IMR-90 (cell line): ENCODE data around the gene POFUT2. TPM values are rescaled to one million over a fixed set of nuclear protein-coding genes. Genes with fewer than 3 reads are reported as not detected.

Source experiments
- ATAC-seq: fragments of 200-7000 bp; cut with Tn5 transposase; 2 replicates; pipeline ENCODE4 v1.9.1; 2020; ENCODE audit warnings: low read depth, mild to moderate bottlenecking, moderate library complexity
- BruUV-seq: library from RNA; stranded (reverse); fragments of 400-500 nt; replicated peaks from 2 replicates; lab custom pipeline; 2021; lab: Mats Ljungman, UMichigan
- CTCF ChIA-PET: fragments of 300-600 bp; formaldehyde crosslinking; extraction: SDS; loops from one replicate; lab custom pipeline; 2021; ENCODE audit warnings: antibody characterized with exemption; lab: Yijun Ruan, JAX
- POLR2A ChIA-PET: fragments of 300-600 bp; sonication (Branson Sonifier 250); formaldehyde crosslinking; loops from one replicate; lab custom pipeline; 2022; ENCODE audit warnings: antibody characterized with exemption; ENCODE audit not compliant: unreplicated experiment; lab: Charles Lee
- DNase-seq: peaks from one replicate; pipeline ENCODE4 v3.0.0; 2013
- H2AFZ ChIP-seq: replicated peaks from 2 replicates; pipeline ENCODE3; 2013; ENCODE audit warnings: low read length, mild to moderate bottlenecking; ENCODE audit not compliant: poor library complexity
- H2AK5ac ChIP-seq: 2 replicates; pipeline ENCODE4 v1.6.1; 2013; ENCODE audit warnings: low read depth, low read length, inconsistent platforms
- H2AK9ac ChIP-seq: replicated peaks from 2 replicates; pipeline ENCODE3; 2013; ENCODE audit warnings: mild to moderate bottlenecking, low read depth, low read length, moderate library complexity; ENCODE audit not compliant: poor library complexity
- H2BK120ac ChIP-seq: 2 replicates; pipeline ENCODE4 v1.6.1; 2013; ENCODE audit warnings: low read depth, low read length, inconsistent platforms
- H2BK15ac ChIP-seq: 3 replicates; pipeline ENCODE4 v1.6.1; 2013; ENCODE audit warnings: low read depth, low read length, inconsistent platforms
- H2BK20ac ChIP-seq: 2 replicates; pipeline ENCODE4 v1.6.1; 2013; ENCODE audit warnings: low read depth, mild to moderate bottlenecking, inconsistent platforms, low read length, moderate library complexity
- H2BK5ac ChIP-seq: 2 replicates; pipeline ENCODE4 v1.6.1; 2013; ENCODE audit warnings: mild to moderate bottlenecking, low read depth, low read length, inconsistent platforms; ENCODE audit not compliant: poor library complexity, severe bottlenecking
- H3K14ac ChIP-seq: replicated peaks from 2 replicates; pipeline ENCODE4 v1.6.1; 2013; ENCODE audit warnings: low read depth, low read length, inconsistent platforms
- H3K18ac ChIP-seq: 2 replicates; pipeline ENCODE4 v1.6.1; 2013; ENCODE audit warnings: low read depth, low read length, control low read depth
- H3K23ac ChIP-seq: 2 replicates; pipeline ENCODE4 v1.6.1; 2013; ENCODE audit warnings: low read depth, low read length, inconsistent platforms
- H3K27ac ChIP-seq: 2 replicates; pipeline ENCODE4 v1.5.1; 2013; ENCODE audit warnings: mild to moderate bottlenecking, control low read depth, low read length; ENCODE audit not compliant: insufficient read depth
- H3K27me3 ChIP-seq: 2 replicates; pipeline ENCODE4 v1.6.1; 2013; ENCODE audit warnings: low read length; ENCODE audit not compliant: control insufficient read depth, insufficient read depth
- H3K36me3 ChIP-seq: 2 replicates; pipeline ENCODE4 v1.6.1; 2013; ENCODE audit warnings: low read length, mixed read lengths; ENCODE audit not compliant: control insufficient read depth, insufficient read depth
- H3K4ac ChIP-seq: 2 replicates; pipeline ENCODE4 v1.6.1; 2013; ENCODE audit warnings: low read depth, low read length, inconsistent platforms
- H3K4me1 ChIP-seq: 2 replicates; pipeline ENCODE4 v1.6.1; 2013; ENCODE audit warnings: low read length, mixed read lengths; ENCODE audit not compliant: control insufficient read depth, insufficient read depth
- H3K4me2 ChIP-seq: 2 replicates; pipeline ENCODE4 v1.6.1; 2013; ENCODE audit warnings: low read depth, mild to moderate bottlenecking, control low read depth, low read length, moderate library complexity
- H3K4me3 ChIP-seq: 2 replicates; pipeline ENCODE4 v1.5.1; 2013; ENCODE audit warnings: low read depth, mild to moderate bottlenecking, control low read depth, low read length, moderate library complexity; ENCODE audit not compliant: insufficient read depth
- H3K56ac ChIP-seq: 2 replicates; pipeline ENCODE4 v1.6.1; 2013; ENCODE audit warnings: low read length, inconsistent platforms; ENCODE audit not compliant: insufficient read depth; ENCODE audit errors: extremely low read depth
- H3K79me1 ChIP-seq, 2 experiments: 2 replicates each; pipeline ENCODE4 v1.6.1; 2013; ENCODE audit warnings: low read length in 2 of 2, inconsistent platforms in 1 of 2, low read depth in 1 of 2
- H3K9ac ChIP-seq: 2 replicates; pipeline ENCODE4 v1.6.1; 2013; ENCODE audit warnings: low read depth, low read length, control low read depth
- H3K9me1 ChIP-seq: 2 replicates; pipeline ENCODE4 v1.6.1; 2013; ENCODE audit warnings: low read length, inconsistent platforms; ENCODE audit not compliant: insufficient read depth
- H3K9me3 ChIP-seq: 2 replicates; pipeline ENCODE4 v1.6.1; 2013; ENCODE audit warnings: low read length; ENCODE audit not compliant: control insufficient read depth, insufficient read depth
- H4K20me1 ChIP-seq: 2 replicates; pipeline ENCODE4 v1.6.1; 2013; ENCODE audit warnings: low read length, inconsistent platforms; ENCODE audit not compliant: insufficient read depth
- H4K5ac ChIP-seq: 2 replicates; pipeline ENCODE4 v1.6.1; 2013; ENCODE audit warnings: mild to moderate bottlenecking, low read depth, low read length, control low read depth
- H4K8ac ChIP-seq, 2 experiments: 2 replicates each; pipeline ENCODE4 v1.6.1; 2013; ENCODE audit warnings: low read depth in 2 of 2, low read length in 2 of 2, control low read depth in 1 of 2, inconsistent platforms in 1 of 2
- H4K91ac ChIP-seq: 2 replicates; pipeline ENCODE4 v1.6.1; 2013; ENCODE audit warnings: low read depth, low read length, inconsistent platforms; ENCODE audit not compliant: insufficient read depth
- BHLHE40 ChIP-seq: fragments of 150-350 bp; IDR thresholded peaks from 2 replicates; pipeline ENCODE4 v1.6.1; 2016; ENCODE audit warnings: mild to moderate bottlenecking, low read depth, low read length
- CEBPB ChIP-seq: IDR thresholded peaks from 2 replicates; pipeline ENCODE4 v1.6.1; 2012; ENCODE audit warnings: low read depth, low read length, improper control_type of control experiment
- CHD1 ChIP-seq: IDR thresholded peaks from 2 replicates; pipeline ENCODE4 v1.6.1; 2012; ENCODE audit warnings: low read depth, low read length, improper control_type of control experiment
- CTCF ChIP-seq: conservative IDR thresholded peaks from 2 replicates; pipeline ENCODE4 v1.5.1; 2012; ENCODE audit warnings: mild to moderate bottlenecking, low read depth, low read length, improper control_type of control experiment
- ELK1 ChIP-seq: fragments of 150-350 bp; IDR thresholded peaks from 2 replicates; pipeline ENCODE4 v1.6.1; 2016; ENCODE audit warnings: low read depth, mild to moderate bottlenecking, low read length, moderate library complexity, borderline replicate concordance
- FOS ChIP-seq: fragments of 150-350 bp; IDR thresholded peaks from 2 replicates; pipeline ENCODE4 v1.6.1; 2016; ENCODE audit warnings: low read depth, low read length
- MAFK ChIP-seq: IDR thresholded peaks from 2 replicates; pipeline ENCODE4 v1.6.1; 2012; ENCODE audit warnings: low read depth, low read length, improper control_type of control experiment
- MAZ ChIP-seq: IDR thresholded peaks from 2 replicates; pipeline ENCODE4 v1.6.1; 2012; ENCODE audit warnings: low read depth, mild to moderate bottlenecking, low read length, improper control_type of control experiment, moderate library complexity, borderline replicate concordance
- MXI1 ChIP-seq: IDR thresholded peaks from 2 replicates; pipeline ENCODE4 v1.6.1; 2012; ENCODE audit warnings: low read depth, mild to moderate bottlenecking, low read length, moderate library complexity, borderline replicate concordance
- NFE2L2 ChIP-seq: fragments of 150-350 bp; IDR thresholded peaks from 2 replicates; pipeline ENCODE4 v1.6.1; 2016; ENCODE audit warnings: low read depth, mild to moderate bottlenecking, low read length
- POLR2A ChIP-seq: IDR thresholded peaks from 2 replicates; pipeline ENCODE4 v1.6.1; 2012; ENCODE audit warnings: mild to moderate bottlenecking, low read depth, low read length
- RAD21 ChIP-seq: IDR thresholded peaks from 2 replicates; pipeline ENCODE4 v1.6.1; 2012; ENCODE audit warnings: low read length, improper control_type of control experiment
- RFX5 ChIP-seq: IDR thresholded peaks from 2 replicates; pipeline ENCODE4 v1.8.0; 2012; ENCODE audit warnings: low read depth, mild to moderate bottlenecking, low read length, moderate library complexity
- SMC3 ChIP-seq: fragments of 150-350 bp; IDR thresholded peaks from 2 replicates; pipeline ENCODE4 v1.6.1; 2016; ENCODE audit warnings: low read depth, mild to moderate bottlenecking, antibody characterized with exemption, low read length, moderate library complexity
- USF2 ChIP-seq: fragments of 150-350 bp; IDR thresholded peaks from 2 replicates; pipeline ENCODE4 v1.6.1; 2017; ENCODE audit warnings: mild to moderate bottlenecking, antibody characterized with exemption, low read length, low read depth
- WGBS, 2 experiments: methylation state at CpG; one replicate each; pipeline versions ENCODE4 v1.1.5 to v1.1.7; 2013; ENCODE audit warnings: missing lambda C conversion rate in 2 of 2; ENCODE audit not compliant: insufficient read length in 1 of 2; ENCODE audit errors: extremely low coverage in 2 of 2; 5-methylcytosine and 5-hydroxymethylcytosine counted together
- dilution Hi-C: fragments of 300-500 bp; cut with HindIII; formaldehyde crosslinking; loops from one replicate; pipeline ENCODE4 v1.14.3; 2018; ENCODE audit warnings: low sequenced_read_pairs; ENCODE audit not compliant: unreplicated experiment
- in situ Hi-C: fragments of 300-500 bp; cut with MboI; formaldehyde crosslinking; loops from 3 replicates; pipeline ENCODE4 v1.14.3; 2019; ENCODE audit warnings: low sequenced_read_pairs, inconsistent platforms, mixed read lengths
- intact Hi-C: fragments of 100-400 bp; cut with micrococcal nuclease; formaldehyde crosslinking; loops from 2 replicates; pipeline ENCODE4 v1.10.0; 2022
- polyA plus RNA-seq, 3 experiments: library from polyadenylated mRNA; depleted of rRNA; stranded (reverse); fragments of >200 nt; gene quantifications; 2 replicates each; pipeline ENCODE4 v1.2.3, GENCODE V29; 2012; ENCODE audit warnings: low replicate concordance in 1 of 3
- total RNA-seq: library from RNA; depleted of rRNA; stranded (reverse); fragments of >200 nt; gene quantifications from 2 replicates; pipeline ENCODE4 v1.2.3, GENCODE V29; 2012

The POFUT2 gene
- total and polyA plus RNA-seq, 2 of the 4 experiments (the other 2 are of a cell fraction) = 18.8 to 59.3 TPM

- no peak for ATAC-seq
- Histone ChIP-seq H3K18ac (no peak overlapping the region), H4K5ac (no peak overlapping the region), H4K91ac (no peak overlapping the region), H4K8ac (no peak overlapping the region), H3K23ac (no peak overlapping the region), H3K9me3 (no peaks in the 10 kb centered on the region), H2BK15ac (no peak overlapping the region), H3K4me2 (no peak overlapping the region), H3K36me3 (peaks cover 65% of the 10 kb centered on the region), H4K20me1 (peaks cover 54% of the 10 kb centered on the region), H2BK120ac (no peak overlapping the region), H3K14ac (no peak overlapping the region), H3K9me1 (peaks cover 4% of the 10 kb centered on the region; the same call in 1 of the 2 replicates), H3K4ac (no peak overlapping the region), H3K79me1 (peaks cover 0 to 35% of the 10 kb centered on the region in 2 experiments), H2AK5ac (no peak overlapping the region), H2BK5ac (no peak overlapping the region), H3K4me1 (no peaks in the 10 kb centered on the region), H3K9ac (no peak overlapping the region), H2BK20ac (no peak overlapping the region), H3K27ac (no peak overlapping the region), H2AK9ac (peak overlapping the region; percentile 44), H3K56ac (no peak overlapping the region), H3K27me3 (no peaks in the 10 kb centered on the region), H2AFZ (no peak overlapping the region), H3K4me3 (no peak overlapping the region)
- intact Hi-C loops = no loop called here
- 98% methylated on average over 31 of the region's 41 CpGs; no CpG with 5 or more reads in 1 of the 2 experiments for WGBS, 2 experiments
- no TSS peak for BruUV-seq
- DNase-seq = no peak
- CTCF ChIA-PET = no interaction called here
- dilution Hi-C loops = no loop called here
- POLR2A ChIA-PET = no interaction called here
- in situ Hi-C loops = no loop called here
- TF ChIP-seq MAZ (no peak), ELK1 (no peak), FOS (no peak), MXI1 (no peak), BHLHE40 (no peak), CTCF (no peak), CHD1 (no peak), RAD21 (no peak), USF2 (no peak), SMC3 (no peak), POLR2A (no peak), RFX5 (no peak), NFE2L2 (no peak), MAFK (no peak), CEBPB (no peak)
These were observed 20.9 kb downstream of the POFUT2 start for GRCh38 chr21:45266518-45267389.
